Spleen (tissue), 11 donors: ENCODE results near the gene PKN3. TPM values are rescaled to one million over a fixed set of nuclear protein-coding genes. Genes with fewer than 3 reads are reported as not detected.

ENCODE experiments used
- DNase-seq: peaks from one replicate; pipeline ENCODE4 v3.0.0-alpha.2; 2020
- H3K27ac ChIP-seq, 8 donors: fragments of 200-600 bp; sonication (generic) in 7 of 8; 1 replicate in 4 of 8; 2 replicates in 4 of 8; pipeline versions ENCODE4 v1.5.0 to v1.8.0; 2016 to 2021; ENCODE audit warnings: inconsistent platforms in 4 of 8, mild to moderate bottlenecking in 4 of 8, moderate library complexity in 1 of 8
- H3K27me3 ChIP-seq, 7 donors: fragments of 200-600 bp; sonication (generic) in 6 of 7; replicated peaks in 1 of 7; 1 replicate in 4 of 7; 2 replicates in 3 of 7; pipeline versions ENCODE4 v1.5.0 to v1.8.0; 2016 to 2021; ENCODE audit warnings: inconsistent platforms in 3 of 7, mild to moderate bottlenecking in 1 of 7
- H3K36me3 ChIP-seq, 6 donors: fragments of 200-600 bp; sonication (generic) in 5 of 6; 1 replicate in 4 of 6; 2 replicates in 2 of 6; pipeline versions ENCODE4 v1.5.0 to v1.8.0; 2016 to 2021; ENCODE audit warnings: inconsistent platforms in 2 of 6
- H3K4me1 ChIP-seq, 6 donors: fragments of 200-600 bp; sonication (generic) in 5 of 6; 1 replicate in 3 of 6; 2 replicates in 3 of 6; pipeline versions ENCODE4 v1.5.0 to v1.8.0; 2016 to 2021; ENCODE audit warnings: inconsistent platforms in 3 of 6
- H3K4me3 ChIP-seq, 8 donors: fragments of 200-600 bp; sonication (generic) in 7 of 8; 1 replicate in 4 of 8; 2 replicates in 4 of 8; pipeline versions ENCODE4 v1.5.0 to v1.8.0; 2016 to 2021; ENCODE audit warnings: inconsistent platforms in 4 of 8, mild to moderate bottlenecking in 4 of 8, moderate library complexity in 2 of 8
- H3K9me3 ChIP-seq, 8 donors: fragments of 200-600 bp; sonication (generic) in 7 of 8; 1 replicate in 4 of 8; 2 replicates in 4 of 8; pipeline versions ENCODE4 v1.5.0 to v1.8.0; 2016 to 2021; ENCODE audit warnings: inconsistent platforms in 4 of 8
- POLR2A ChIP-seq, 3 donors: fragments of 450-650 bp; IDR thresholded peaks; one replicate each; pipeline ENCODE4 v1.5.1; 2017; ENCODE audit warnings: antibody characterized with exemption in 3 of 3, mild to moderate bottlenecking in 1 of 3
- POLR2AphosphoS5 ChIP-seq, 3 donors: sonication (generic); formaldehyde crosslinking; IDR thresholded peaks; one replicate each; pipeline ENCODE4 v1.5.1; 2017; ENCODE audit warnings: antibody characterized with exemption in 3 of 3
- WGBS, 5 donors: extraction: QIAGEN DNeasy Blood & Tissue Kit in 3 of 5; methylation state at CpG; one replicate each; pipeline versions ENCODE4 v1.1.5 to v1.1.7; 2013 to 2018; 5-methylcytosine and 5-hydroxymethylcytosine counted together
- intact Hi-C: fragments of 100-400 bp; cut with DNase I; formaldehyde crosslinking; loops from one replicate; pipeline ENCODE4 v1.15.0; 2023; ENCODE audit warnings: low total_unique reads
- polyA plus RNA-seq, 3 donors: library from polyadenylated mRNA; stranded (reverse); fragments of 200-250 nt; gene quantifications; one replicate each; pipeline ENCODE4 v1.2.1, GENCODE V29; 2013
- total RNA-seq, 7 donors: library from RNA; depleted of rRNA in 3 of 7; stranded (reverse); fragments of >200 nt in 3 of 7; fragmentation: NEBNext Ultra II Directional in 4 of 7; extraction: Animal tissue kit (Norgen Biotek cat#: 25700) in 4 of 7; gene quantifications; one replicate each; pipeline versions ENCODE4 v1.1.0 to v1.2.1, GENCODE V29; 2016 to 2021
- TF ChIP-seq, protein P1 (sequence below), 11 experiments: fragments of 200-600 bp in 7 of 11; fragments of 450-650 bp in 4 of 11; sonication (generic) in 4 of 11; IDR thresholded peaks in 8 of 11; conservative IDR thresholded peaks in 3 of 11; 1 replicate in 7 of 11; 2 replicates in 4 of 11; pipeline versions ENCODE4 v1.4.0 to v1.8.0; 2016 to 2021; ENCODE audit warnings: antibody characterized with exemption in 11 of 11, inconsistent platforms in 4 of 11, mild to moderate bottlenecking in 1 of 11
- donor health status: healthy with polysubstance abuse.
- donor health status: DM: no; HTN: no; CAD: no; lungs with moderate emphysema.
- donor health status: DM: no; HTN: no; CAD: no.
- donor health status: Bipolar disorder and iron deficiency.
- donor health status: healthy.
- donor health status: DM: no; HTN: no; CAD: no.
- donor health status: DM: yes; HTN: yes; CAD: no.

The PKN3 gene
- total and polyA plus RNA-seq, 10 donors: 4.1 to 18.5 (median 9.8) TPM

GRCh38 chr9:128684325-128685199 lies 17.7 kb upstream of the PKN3 start:
- Histone ChIP-seq H3K4me1 (peaks cover 28 to 81% (median 57%) of the 10 kb centered on the region in 6 donors), H3K27me3 (no peaks in the 10 kb centered on the region), H3K36me3 (peaks cover 0 to 6% (median 0%) of the 10 kb centered on the region in 6 donors), H3K9me3 (no peaks in the 10 kb centered on the region), H3K4me3 (peak overlapping the region; percentile 56 to 97 (median 76)), H3K27ac (peak overlapping the region; percentile 73 to 99 (median 92))
- 4 to 8% (median 4%) methylated on average over 15 of the region's 15 CpGs for WGBS, 5 donors
- intact Hi-C loops: no loop called here
- TF ChIP-seq POLR2AphosphoS5 (IDR thresholded peaks at IDR 0.05) (peak; percentile 72 to 86 (median 85)), POLR2A (IDR thresholded peaks at IDR 0.05) (peak in 1 of 3 donors; percentile 71)
- TF ChIP-seq, protein P1, sequence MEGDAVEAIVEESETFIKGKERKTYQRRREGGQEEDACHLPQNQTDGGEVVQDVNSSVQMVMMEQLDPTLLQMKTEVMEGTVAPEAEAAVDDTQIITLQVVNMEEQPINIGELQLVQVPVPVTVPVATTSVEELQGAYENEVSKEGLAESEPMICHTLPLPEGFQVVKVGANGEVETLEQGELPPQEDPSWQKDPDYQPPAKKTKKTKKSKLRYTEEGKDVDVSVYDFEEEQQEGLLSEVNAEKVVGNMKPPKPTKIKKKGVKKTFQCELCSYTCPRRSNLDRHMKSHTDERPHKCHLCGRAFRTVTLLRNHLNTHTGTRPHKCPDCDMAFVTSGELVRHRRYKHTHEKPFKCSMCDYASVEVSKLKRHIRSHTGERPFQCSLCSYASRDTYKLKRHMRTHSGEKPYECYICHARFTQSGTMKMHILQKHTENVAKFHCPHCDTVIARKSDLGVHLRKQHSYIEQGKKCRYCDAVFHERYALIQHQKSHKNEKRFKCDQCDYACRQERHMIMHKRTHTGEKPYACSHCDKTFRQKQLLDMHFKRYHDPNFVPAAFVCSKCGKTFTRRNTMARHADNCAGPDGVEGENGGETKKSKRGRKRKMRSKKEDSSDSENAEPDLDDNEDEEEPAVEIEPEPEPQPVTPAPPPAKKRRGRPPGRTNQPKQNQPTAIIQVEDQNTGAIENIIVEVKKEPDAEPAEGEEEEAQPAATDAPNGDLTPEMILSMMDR (IDR thresholded peaks at IDR 0.05 in 8 of 11, conservative IDR thresholded peaks at IDR 0.05 in 3 of 11): no peak
- peak; percentile 96 for DNase-seq

- Histone ChIP-seq H3K27ac (peak overlapping the region; percentile 73 to 99 (median 92)), H3K9me3 (no peaks in the 10 kb centered on the region), H3K4me3 (peak overlapping the region; percentile 18 to 97 (median 76)), H3K4me1 (peaks cover 33 to 84% (median 64%) of the 10 kb centered on the region in 6 donors), H3K36me3 (peaks cover 0 to 6% (median 0%) of the 10 kb centered on the region in 6 donors), H3K27me3 (no peaks in the 10 kb centered on the region)
- DNase-seq: peak; percentile 87
- 28 to 49% (median 41%) methylated on average over 11 to 17 of the region's 17 CpGs for WGBS, 5 donors
- intact Hi-C loops: no loop called here
- TF ChIP-seq POLR2A (IDR thresholded peaks at IDR 0.05) (no peak), POLR2AphosphoS5 (IDR thresholded peaks at IDR 0.05) (peak in 2 of 3 donors; percentile 53 to 68)
Measured at GRCh38 chr9:128685636-128686489, 16.4 kb upstream of the PKN3 start.

DNA sequence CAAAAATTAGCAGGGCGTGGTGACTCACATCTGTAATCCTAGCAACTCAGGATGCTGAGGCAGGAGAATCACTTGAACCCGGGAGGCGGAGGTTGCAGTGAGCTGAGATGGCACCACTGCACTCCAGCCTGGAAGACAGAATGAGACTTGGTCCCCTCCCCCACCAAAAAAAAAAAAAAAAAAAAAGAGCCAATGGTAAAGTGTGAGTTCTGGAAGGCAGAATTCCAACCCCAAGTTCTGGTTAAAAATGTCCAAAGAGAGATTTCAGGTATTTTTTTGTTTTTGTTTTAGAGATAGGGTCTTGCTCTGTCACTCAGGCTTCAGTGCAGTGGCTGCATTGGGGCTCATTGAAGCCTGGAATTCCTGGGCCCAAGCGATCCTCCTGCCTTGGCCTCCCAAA lies 14.8 kb upstream of the PKN3 start:
- TF ChIP-seq, protein P1 (IDR thresholded peaks at IDR 0.05 in 8 of 11, conservative IDR thresholded peaks at IDR 0.05 in 3 of 11): no peak
- TF ChIP-seq POLR2AphosphoS5 (IDR thresholded peaks at IDR 0.05): no peak
- no peak for TF ChIP-seq POLR2A (IDR thresholded peaks at IDR 0.05)
- Histone ChIP-seq H3K27ac (peak overlapping the region in 5 of 8 donors; percentile 94 to 99 (median 98)), H3K9me3 (no peaks in the 10 kb centered on the region), H3K27me3 (no peaks in the 10 kb centered on the region), H3K36me3 (peaks cover 3 to 16% (median 11%) of the 10 kb centered on the region in 6 donors), H3K4me1 (peaks cover 44 to 87% (median 71%) of the 10 kb centered on the region in 6 donors), H3K4me3 (peak overlapping the region in 1 of 8 donors; percentile 96)
- intact Hi-C loops: no loop called here
- DNase-seq: peak; percentile 14
- WGBS, 5 donors: 89 to 99% (median 94%) methylated on average over 4 of the region's 4 CpGs

DNA sequence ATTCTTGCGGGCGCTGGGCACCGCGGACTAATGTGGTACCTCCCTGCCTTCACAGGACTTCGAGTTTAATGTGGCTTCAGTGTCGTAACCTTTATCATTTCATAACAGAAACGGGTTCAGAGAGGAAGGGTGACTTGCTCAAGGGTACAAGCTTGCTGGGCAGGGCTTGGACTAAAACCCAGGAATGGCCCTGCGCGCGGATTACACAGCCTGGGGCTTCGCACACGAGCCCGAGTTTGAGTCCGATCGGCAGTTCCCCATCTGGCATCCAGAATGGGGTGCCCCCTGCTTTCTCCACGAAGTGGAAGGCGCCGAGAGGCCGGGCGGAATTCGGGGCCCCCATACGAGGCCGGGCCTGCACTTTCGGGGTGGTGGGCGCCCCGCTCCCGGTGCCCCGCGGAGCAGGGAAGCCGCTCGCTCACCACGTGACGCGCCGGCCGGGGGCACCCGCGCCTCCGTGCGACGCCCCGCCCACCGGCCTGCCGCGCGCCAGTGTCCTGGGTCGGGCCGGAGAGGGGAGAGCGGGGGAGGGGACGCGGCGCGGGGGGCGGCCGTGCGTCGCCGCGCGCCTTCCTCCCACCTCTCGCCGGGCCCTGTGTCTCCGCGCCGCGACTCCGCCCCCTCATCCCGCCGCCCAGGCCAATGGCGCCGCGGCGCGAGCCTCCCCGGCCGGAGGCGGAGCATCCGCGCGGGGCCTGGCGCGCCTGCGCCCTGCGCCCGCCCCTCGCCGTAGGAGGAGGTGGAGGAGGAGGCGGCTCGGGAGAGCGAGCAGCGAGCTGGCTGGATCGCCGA lies 13.6 kb upstream of the PKN3 start, which contains the start of gene SET:
TSS of gene SET (plus strand) at position 722 of the 792 bp plus-strand sequence. CDS start 361 bp downstream, outside the sequence.
- Histone ChIP-seq H3K27ac (peak within 1 kb of the TSS; percentile 94 to 99 (median 98)), H3K9me3 (no peaks in the 10 kb centered on the region), H3K4me3 (peak within 1 kb of the TSS; percentile 73 to 96 (median 84)), H3K36me3 (peaks cover 7 to 28% (median 23%) of the 10 kb centered on the region in 6 donors), H3K4me1 (peaks cover 44 to 82% (median 60%) of the 10 kb centered on the region in 6 donors), H3K27me3 (no peaks in the 10 kb centered on the region)
- intact Hi-C loops: no loop called here
- 1 to 12% (median 8%) methylated on average over 20 to 93 of the region's 93 CpGs for WGBS, 5 donors
- peak; percentile 99 for DNase-seq
- TF ChIP-seq, protein P1 (IDR thresholded peaks at IDR 0.05 in 8 of 11, conservative IDR thresholded peaks at IDR 0.05 in 3 of 11): no peak
- TF ChIP-seq POLR2A (IDR thresholded peaks at IDR 0.05) (peak in 2 of 3 donors; percentile 30 to 88), POLR2AphosphoS5 (IDR thresholded peaks at IDR 0.05) (peak; percentile 93 to 94 (median 93))
